HG02852 (cell line): ENCODE results near the gene ZNF705A.
A peak's percentile ranks its signal among the peaks of the same experiment; 100 is the strongest.
"Not testable (repeated sequence)": the region's sequence is repeated elsewhere in the genome, so short reads cannot be mapped to it uniquely, and the experiment has no call there.

ENCODE experiments used
- ATAC-seq: cut with Tn5 transposase; IDR thresholded peaks from one replicate; pipeline ENCODE4 v1.9.1; 2021; ENCODE audit warnings: mild to moderate bottlenecking, moderate library complexity; ENCODE audit not compliant: unreplicated experiment

Gene ZNF705A

GRCh38 chr12:8156845-8157244 is at the start of gene ZNF705A:
Gene ZNF705A (plus strand): TSS chr12:8157015. CDS start chr12:8172626, 15,611 bp downstream.
- ATAC-seq: no peak

DNA sequence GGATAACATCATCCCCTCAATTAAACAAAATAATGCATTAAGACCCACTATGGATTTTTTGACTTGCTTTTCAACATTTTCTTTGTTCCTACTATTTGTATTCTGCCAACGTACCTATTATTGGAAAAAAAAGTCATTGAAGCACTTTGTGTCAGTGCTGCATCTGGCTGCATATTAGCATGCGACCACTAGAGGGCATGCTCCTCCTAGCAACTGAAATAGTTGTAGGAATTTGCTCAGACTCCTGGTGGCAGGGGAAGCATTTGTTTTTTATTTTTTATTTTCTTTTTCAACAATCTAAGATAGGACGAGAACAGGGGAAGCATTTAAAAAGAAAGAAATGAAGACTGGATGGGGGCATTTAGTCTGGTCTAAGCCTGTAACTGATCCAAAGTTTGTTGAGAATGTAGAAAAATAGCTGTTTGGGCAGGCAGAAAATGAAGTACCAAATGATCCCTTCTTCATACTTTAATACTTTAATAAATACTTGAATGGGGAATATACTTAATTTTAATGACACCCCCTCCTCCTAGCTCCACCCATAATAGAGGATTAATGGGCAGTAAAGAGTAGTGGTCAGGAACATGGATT is 47.9 kb upstream of the ZNF705A start:
- ATAC-seq: peak; percentile 51

GRCh38 chr12:8113117-8113516 is 43.7 kb upstream of the ZNF705A start:
- ATAC-seq: not testable (repeated sequence)

- no peak for ATAC-seq
Measured at GRCh38 chr12:8120072-8120713, 36.6 kb upstream of the ZNF705A start.

GRCh38 chr12:8123124-8123912 is 33.5 kb upstream of the ZNF705A start, which contains the start of gene CLEC4A:
Gene CLEC4A (plus strand): TSS chr12:8123617. CDS start chr12:8123879, 262 bp downstream.
- ATAC-seq: no peak

DNA sequence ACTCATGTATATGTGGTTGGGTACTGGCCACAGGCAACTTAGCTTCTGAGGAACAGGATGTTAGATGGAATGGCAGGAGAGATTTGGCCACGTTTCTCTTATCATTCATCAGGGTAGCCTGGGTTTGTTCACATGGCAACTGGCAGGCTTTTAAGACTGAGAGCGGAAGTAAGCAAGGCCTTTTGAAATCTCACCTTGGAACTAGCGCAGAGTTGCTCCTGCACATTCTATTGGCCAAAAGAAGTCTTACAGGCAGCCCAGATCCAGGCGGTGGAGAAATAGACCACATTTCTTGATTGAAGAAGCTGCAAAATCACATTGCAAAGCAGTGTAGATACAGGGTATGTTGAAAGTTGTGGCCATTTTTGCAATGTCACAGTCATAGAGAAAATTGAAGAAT is 29.7 kb upstream of the ZNF705A start:
- ATAC-seq: no peak

DNA sequence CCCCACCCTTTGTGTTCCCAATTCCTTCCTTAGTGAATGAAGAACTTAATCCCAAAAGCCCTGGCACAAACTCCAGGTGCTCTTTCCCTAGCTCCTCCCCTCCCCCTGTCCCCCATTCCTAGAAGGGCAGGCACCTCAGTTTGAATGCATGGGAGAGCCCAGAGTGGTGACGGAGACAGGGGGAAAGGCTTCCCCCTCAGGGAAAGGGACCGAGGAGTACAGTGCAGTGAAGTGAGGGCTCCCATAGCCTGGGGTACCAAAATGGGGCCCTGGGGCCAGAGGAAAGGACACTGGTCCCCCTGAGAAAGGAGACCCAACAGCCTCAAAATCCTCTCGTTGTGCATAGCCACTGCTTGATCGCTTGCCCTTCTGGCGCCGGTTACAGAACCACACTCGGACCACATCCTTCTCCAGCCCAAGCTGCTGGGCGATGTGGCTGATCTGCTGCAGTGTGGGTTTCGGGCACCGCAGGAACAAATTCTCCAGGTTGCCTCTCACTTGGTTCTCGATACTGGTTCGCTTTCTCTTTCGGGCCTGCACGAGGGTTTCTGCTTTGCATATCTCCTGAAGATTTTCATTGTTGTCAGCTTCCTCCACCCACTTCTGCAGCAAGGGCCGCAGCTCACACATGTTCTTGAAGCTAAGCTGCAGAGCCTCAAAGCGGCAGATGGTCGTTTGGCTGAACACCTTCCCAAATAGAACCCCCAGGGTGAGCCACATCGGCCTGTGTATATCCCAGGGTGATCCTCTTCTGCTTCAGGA is 23.0 kb upstream of the ZNF705A start:
- ATAC-seq: not testable (repeated sequence)

DNA sequence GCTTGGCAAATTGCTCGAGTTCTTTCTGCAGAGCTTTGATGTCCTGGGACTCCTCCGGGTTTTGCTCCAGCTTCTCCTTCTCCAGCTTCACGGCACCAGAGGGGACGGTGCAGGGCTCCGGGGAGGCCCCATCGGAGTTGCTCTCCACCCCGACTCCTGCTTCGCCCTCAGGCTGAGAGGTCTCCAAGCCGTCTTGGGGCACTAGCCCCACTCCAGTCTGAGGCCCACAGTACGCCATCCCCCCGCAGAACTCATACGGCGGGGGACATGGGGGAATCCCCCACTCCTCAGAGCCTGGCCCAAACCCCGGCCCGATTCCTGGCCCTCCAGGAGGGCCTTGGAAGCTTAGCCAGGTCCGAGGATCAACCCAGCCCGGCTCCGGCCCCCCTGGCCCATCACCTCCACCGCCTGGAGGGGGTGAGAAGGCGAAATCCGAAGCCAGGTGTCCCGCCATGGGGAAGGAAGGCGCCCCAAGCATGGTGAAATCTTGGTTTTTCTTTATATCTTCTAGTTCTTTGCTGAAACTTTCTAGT is 22.4 kb upstream of the ZNF705A start:
- not testable (repeated sequence) for ATAC-seq

GRCh38 chr12:8141647-8142046 is 15.2 kb upstream of the ZNF705A start:
- not testable (repeated sequence) for ATAC-seq

- ATAC-seq: no peak
Measured at GRCh38 chr12:8143261-8143660, 13.6 kb upstream of the ZNF705A start.

- no peak for ATAC-seq
Measured at GRCh38 chr12:8145754-8146441, 10.9 kb upstream of the ZNF705A start.

GRCh38 chr12:8146442-8146771 is 10.4 kb upstream of the ZNF705A start:
- no peak for ATAC-seq

DNA sequence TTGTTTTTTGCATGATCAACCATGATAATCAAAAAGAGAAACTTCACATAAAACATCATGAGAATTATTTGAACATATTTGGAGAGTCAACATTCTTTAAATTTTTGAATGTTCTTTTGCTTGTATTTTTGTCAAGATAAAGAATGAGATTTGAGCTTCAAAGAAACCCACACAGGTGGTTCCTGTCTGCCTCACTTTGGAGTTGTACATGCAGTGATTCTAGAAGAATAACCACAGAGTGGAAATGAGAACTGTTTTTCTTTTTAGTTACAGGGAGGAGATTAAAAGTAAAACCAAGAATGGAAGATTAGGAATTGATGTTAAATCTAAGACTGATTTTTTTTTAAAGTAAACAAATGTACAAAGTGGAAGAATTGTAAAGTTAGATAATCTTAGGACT is 2.3 kb upstream of the ZNF705A start:
- no peak for ATAC-seq

DNA sequence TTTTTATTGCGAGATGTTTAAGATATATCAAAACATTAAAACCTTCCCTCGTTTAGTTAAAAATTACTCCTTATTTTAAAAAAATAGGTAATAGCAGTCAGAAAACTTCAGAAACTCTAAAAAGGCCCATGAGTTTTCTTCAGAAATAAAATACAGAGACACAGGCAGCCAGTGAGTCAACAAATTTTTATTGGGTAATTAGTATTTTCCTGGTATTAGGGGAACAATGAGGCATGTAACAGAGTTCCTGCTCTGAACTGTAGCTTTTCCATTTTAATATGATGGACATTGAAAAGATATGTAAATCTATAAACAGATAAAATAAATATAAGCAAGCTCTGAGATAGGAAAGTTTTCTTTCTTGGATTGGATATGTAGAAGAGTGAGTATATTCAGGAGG is 399 bp upstream of the ZNF705A start:
- no peak for ATAC-seq

DNA sequence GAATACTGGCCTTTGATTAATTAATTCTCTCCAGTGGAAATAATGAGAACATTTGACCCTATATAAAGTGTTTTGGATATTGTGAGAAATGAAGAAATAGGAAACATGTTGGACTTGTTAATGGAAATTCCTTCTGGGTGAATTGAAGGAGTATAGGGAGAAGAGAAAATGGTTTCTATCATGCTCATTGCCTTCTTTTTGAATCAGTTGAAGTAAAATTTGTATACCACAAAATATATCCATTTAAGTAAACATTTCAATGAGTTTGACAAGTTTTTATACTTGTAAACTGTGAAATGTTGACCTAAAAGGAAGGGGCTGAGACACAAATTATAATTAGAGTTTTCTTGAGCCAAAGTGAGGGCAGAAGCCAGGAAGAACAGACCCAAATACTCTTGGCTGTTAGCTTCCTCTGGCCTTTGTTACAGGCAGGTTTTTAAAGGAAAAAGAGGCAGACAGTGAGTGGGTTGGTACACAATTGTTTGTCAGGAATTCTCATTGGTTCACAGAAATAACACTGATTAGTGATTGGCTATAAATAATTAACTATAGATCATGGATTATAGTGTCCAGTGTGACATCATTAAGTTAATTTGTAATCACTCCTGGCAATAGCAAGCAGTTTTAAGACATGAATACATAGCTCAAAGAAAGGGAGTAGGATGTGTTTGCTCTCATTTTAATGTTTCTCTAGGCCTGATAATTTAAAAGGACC is 826 bp downstream of the ZNF705A start:
- ATAC-seq: no peak

GRCh38 chr12:8172911-8173310 is 16.1 kb downstream of the ZNF705A start:
- not testable (repeated sequence) for ATAC-seq

- not testable (repeated sequence) for ATAC-seq
Measured at GRCh38 chr12:8179989-8180585, 23.3 kb downstream of the ZNF705A start.

GRCh38 chr12:8181271-8181670 is 24.5 kb downstream of the ZNF705A start:
- ATAC-seq: not testable (repeated sequence)

- not testable (repeated sequence) for ATAC-seq
Measured at GRCh38 chr12:8182923-8183322, 26.1 kb downstream of the ZNF705A start.
